Ascending aorta (tissue), 2 donors: ENCODE measurements around the gene UBE2M. TPM values are rescaled to one million over a fixed set of nuclear protein-coding genes. Genes with fewer than 3 reads are reported as not detected.
A peak's percentile ranks its signal among the peaks of the same experiment; 100 is the strongest.
"Not testable (repeated sequence)": the region's sequence is repeated elsewhere in the genome, so short reads cannot be mapped to it uniquely, and the experiment has no call there.

ENCODE experiments used
- DNase-seq, 2 donors: peaks; one replicate each; pipeline ENCODE4 v3.0.0-alpha.2; 2019; ENCODE audit warnings: low spot score in 2 of 2
- H3K27ac ChIP-seq, 2 donors: fragments of 200-600 bp; sonication (generic); one replicate each; pipeline ENCODE4 v1.5.1; 2016 to 2017; ENCODE audit warnings: mild to moderate bottlenecking in 1 of 2
- H3K27me3 ChIP-seq: fragments of 200-600 bp; sonication (generic); one replicate; pipeline ENCODE4 v1.5.1; 2017
- H3K36me3 ChIP-seq, 2 donors: fragments of 200-600 bp; sonication (generic); one replicate each; pipeline ENCODE4 v1.5.1; 2016
- H3K4me1 ChIP-seq, 2 donors: fragments of 200-600 bp; sonication (generic); one replicate each; pipeline ENCODE4 v1.5.1; 2016 to 2017; ENCODE audit warnings: mild to moderate bottlenecking in 1 of 2
- H3K4me3 ChIP-seq, 2 donors: fragments of 200-600 bp; sonication (generic); one replicate each; pipeline ENCODE4 v1.5.1; 2016 to 2017; ENCODE audit warnings: mild to moderate bottlenecking in 1 of 2
- H3K9me3 ChIP-seq, 2 donors: fragments of 200-600 bp; sonication (generic); one replicate each; pipeline ENCODE4 v1.5.1; 2016
- CTCF ChIP-seq, 3 experiments: fragments of 200-600 bp in 2 of 3; fragments of 450-650 bp in 1 of 3; sonication (generic) in 2 of 3; IDR thresholded peaks; one replicate each; pipeline ENCODE4 v1.5.1; 2016 to 2019; ENCODE audit warnings: antibody characterized with exemption in 3 of 3, mild to moderate bottlenecking in 1 of 3, moderate library complexity in 1 of 3
- intact Hi-C: fragments of 100-400 bp; cut with DNase I; formaldehyde crosslinking; loops from one replicate; pipeline ENCODE4 v1.15.1; 2023
- total RNA-seq: library from RNA; depleted of rRNA; stranded (reverse); fragments of >200 nt; gene quantifications from one replicate; pipeline ENCODE4 v1.1.0, GENCODE V29; 2016

UBE2M gene
- 14.8 TPM for total RNA-seq

DNA sequence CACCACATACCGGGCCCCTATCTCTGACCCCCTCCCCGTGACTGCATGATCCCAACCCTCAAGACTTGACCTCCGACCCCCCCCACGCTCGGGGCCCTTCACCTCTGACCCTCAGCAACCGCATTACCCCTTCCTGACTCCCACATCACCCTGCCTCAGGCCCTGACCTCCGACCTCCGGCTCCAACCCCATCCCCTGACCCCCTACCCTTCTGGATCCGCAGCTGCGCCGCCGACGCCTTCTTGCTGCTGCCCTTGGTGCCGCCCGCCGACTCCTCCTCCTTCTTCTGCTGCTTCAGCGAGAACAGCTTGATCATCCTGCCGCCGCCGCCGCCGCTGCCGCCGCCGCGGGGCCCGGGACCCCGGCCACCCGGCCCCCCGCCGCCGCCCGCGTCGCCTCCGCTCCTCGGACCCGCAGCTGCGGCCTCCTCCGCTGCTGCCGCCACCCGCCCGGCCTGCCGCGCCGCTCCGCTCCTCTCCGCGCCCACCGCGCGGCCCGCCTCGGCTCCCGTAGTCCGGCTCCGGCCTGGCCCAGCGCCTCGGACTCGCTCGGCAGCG lies at the start of gene UBE2M:
TSS of gene UBE2M (minus strand) at position 546 of the 557 bp plus-strand sequence. CDS start at position 316, 230 bp downstream.
- DNase-seq: peak in 1 of 2 donors; percentile 85

DNA sequence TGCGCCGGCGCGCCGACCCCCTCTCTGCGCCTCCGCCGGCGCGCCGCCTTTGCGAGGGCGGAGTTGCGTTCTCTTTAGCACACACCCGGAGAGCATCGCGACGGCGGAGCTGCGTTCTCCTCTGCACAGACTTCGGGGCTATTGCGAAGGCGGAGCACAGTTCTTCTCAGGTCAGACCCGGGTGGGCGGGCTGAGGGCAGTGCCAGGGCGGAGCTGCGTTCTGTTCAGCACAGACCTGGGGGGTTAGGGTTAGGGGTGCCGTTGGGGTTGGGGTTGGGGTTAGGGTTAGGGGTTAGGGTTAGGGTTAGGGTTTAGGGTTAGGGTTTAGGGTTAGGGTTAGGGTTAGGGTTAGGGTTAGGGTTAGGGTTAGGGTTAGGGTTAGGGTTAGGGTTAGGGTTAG lies 48.8 kb upstream of the UBE2M start:
- peak in 1 of 2 donors; percentile 71 for DNase-seq
- not testable (repeated sequence) for H3K9me3 ChIP-seq, H3K27ac ChIP-seq

More for the DNA sequence above, at the start of gene UBE2M:
- H3K9me3 ChIP-seq: no peaks in the 10 kb centered on the region
- peaks cover 16 to 19% of the 10 kb centered on the region in 2 donors for H3K36me3 ChIP-seq
- H3K4me1 ChIP-seq: peaks cover 29 to 54% of the 10 kb centered on the region in 2 donors
- no peak for TF ChIP-seq CTCF (IDR thresholded peaks at IDR 0.05)
- H3K27ac ChIP-seq: peak within 1 kb of the TSS; percentile 98 to 99
- intact Hi-C loops: no loop called here
- H3K27me3 ChIP-seq: no peaks in the 10 kb centered on the region
- peak within 1 kb of the TSS; percentile 67 to 75 for H3K4me3 ChIP-seq

DNA sequence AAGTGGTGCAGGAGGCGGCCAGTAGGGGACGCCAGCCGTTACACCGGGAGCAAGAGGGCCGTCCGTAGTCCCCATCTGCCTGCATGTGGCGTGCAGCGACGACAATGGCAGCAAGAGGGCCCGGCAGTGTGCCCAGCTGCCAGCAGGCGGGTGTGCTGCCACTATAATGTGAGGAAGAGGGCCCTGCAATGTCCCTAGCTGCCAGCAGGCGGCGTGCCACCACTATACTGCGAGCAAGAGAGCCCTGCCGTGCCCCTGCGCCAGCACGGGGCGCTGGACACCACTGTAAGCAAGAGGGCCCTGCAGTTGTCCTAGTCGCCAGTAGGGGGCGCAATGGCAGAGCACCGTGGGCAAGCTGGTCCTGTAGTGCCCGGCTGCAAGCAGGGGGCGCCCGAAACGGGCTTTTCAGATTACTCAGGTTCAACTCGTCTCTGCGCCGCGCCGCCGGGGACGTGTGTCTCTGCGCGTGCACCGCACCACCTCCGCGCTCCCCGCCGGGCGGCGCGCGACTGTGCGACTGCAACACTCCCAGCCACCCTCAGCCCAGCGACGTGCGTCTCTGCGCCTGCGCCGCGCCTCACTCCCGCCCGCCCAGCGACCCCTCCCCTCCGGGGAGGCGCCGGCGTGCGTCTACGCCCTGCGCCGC lies 48.0 kb upstream of the UBE2M start:
- intact Hi-C loops: not testable (repeated sequence)

More for the DNA sequence above, 48.8 kb upstream of the UBE2M start:
- H3K4me3 ChIP-seq, intact Hi-C loops, H3K27me3 ChIP-seq, H3K4me1 ChIP-seq, H3K36me3 ChIP-seq: not testable (repeated sequence)

GRCh38 chr19:58586133-58586765 lies 27.8 kb upstream of the UBE2M start:
- no peak for TF ChIP-seq CTCF (IDR thresholded peaks at IDR 0.05)
- H3K27ac ChIP-seq: no peak overlapping the region
- no peaks in the 10 kb centered on the region for H3K9me3 ChIP-seq
- peak in 1 of 2 donors; percentile 60 for DNase-seq
- H3K36me3 ChIP-seq: peaks cover 19 to 28% of the 10 kb centered on the region in 2 donors
- H3K4me1 ChIP-seq: no peaks in the 10 kb centered on the region
- intact Hi-C loops: no loop called here
- H3K27me3 ChIP-seq: no peaks in the 10 kb centered on the region
- no peak overlapping the region for H3K4me3 ChIP-seq

More for the DNA sequence above, 48.0 kb upstream of the UBE2M start:
- not testable (repeated sequence) for H3K27me3 ChIP-seq, H3K36me3 ChIP-seq, H3K4me1 ChIP-seq, H3K9me3 ChIP-seq, H3K4me3 ChIP-seq, H3K27ac ChIP-seq
- peak in 1 of 2 donors; percentile 62 for DNase-seq
- TF ChIP-seq CTCF (IDR thresholded peaks at IDR 0.05): peak in 2 of 3 experiments; percentile 38 to 63

DNA sequence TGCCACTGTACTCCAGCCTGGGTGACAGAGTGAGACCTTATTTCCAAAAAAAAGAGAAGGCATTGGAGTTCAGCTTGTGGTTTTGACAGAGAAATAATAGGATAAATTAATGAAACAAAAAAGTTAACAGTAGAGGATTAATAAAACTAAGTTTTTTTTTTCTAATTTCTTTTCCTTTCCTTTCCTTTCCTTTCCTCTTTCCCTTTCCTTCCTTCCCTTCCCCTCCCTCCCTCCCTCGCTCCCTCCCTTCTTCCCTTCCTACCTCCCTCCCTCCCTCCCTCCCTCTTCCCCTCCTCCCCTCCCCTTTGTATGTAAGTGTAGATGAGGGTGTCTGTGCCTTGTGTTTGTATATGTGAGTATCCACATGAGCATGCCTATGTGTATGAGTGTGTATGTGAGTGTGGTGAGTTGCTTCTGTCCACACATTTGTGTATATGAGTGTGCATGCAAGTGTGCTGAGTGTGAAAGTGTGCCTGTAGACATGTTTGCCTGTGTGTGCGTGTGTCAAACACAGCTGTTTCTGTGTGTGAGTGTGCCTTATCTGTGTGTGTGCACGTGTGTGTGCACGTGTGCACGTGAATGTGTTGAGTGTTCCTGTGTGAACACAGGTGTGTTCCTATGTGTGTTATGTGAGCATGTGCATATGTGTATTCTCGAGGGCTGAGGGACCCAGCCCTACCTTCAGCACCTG lies 27.2 kb upstream of the UBE2M start:
- Histone ChIP-seq H3K27me3 (no peaks in the 10 kb centered on the region), H3K4me3 (no peak overlapping the region), H3K27ac (no peak overlapping the region), H3K36me3 (peaks cover 19 to 28% of the 10 kb centered on the region in 2 donors), H3K9me3 (no peaks in the 10 kb centered on the region), H3K4me1 (peaks cover 0 to 4% of the 10 kb centered on the region in 2 donors)
- TF ChIP-seq CTCF (IDR thresholded peaks at IDR 0.05): no peak
- intact Hi-C loops: no loop called here
- DNase-seq: no peak
